Measurements from ENCODE around the gene CTXN3.
A peak's percentile ranks its signal among the peaks of the same experiment; 100 is the strongest.

Gene CTXN3

DNA sequence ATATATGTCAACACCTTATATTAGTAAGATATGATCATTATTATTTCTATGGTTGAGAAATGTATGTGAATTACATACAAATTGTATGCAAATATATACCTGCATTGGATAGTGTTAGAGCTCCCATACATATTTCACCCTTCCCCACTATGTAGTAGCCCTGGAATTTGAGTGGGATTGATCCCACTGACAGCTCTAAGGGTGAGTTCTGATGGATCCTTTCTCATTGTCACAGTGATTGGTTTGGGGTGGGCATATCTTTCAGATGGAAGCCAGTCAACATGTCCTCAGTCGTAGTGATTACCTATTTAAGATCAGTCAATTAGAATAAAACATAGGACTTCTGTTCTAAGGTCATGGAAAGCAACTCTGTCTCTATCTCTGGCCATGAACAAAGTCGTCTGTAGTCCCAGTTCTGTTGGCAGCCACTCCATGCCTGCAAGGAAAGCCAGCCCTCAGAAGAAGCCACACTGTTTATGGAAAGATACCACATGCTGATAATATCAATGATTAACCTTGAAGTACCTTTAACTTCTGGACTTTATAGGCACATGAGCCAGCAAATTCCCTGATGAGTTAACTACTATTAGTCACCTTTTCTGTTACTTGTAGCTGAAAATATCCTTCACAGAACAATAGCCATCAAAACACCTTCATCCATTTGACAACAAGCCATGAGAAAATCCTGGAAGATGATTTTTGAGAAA, 49.2 kb downstream of the CTXN3 start:
- DNase-seq (ENCODE audit: low spot score): peak; percentile 9

DNA sequence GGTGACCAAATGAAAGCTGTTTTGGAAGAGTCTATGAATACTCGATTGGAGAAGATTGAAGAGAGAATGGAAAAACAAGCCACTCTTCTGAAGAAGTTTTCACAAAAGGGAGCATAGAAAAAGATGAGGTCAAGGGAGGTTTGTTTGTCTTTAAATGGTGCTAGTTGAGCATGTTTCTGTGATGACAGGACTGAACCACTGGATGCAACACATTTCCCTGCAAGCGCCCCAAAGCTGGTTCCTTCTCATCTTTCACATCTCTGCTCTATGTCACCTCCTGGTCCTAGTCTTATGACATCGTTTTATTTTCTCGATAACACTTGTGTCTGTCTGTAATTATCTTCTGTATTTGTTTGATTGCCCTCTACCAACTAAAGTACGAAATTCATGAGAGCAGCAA, 50.5 kb downstream of the CTXN3 start:
- DNase-seq (ENCODE audit: low spot score): no peak

DNA sequence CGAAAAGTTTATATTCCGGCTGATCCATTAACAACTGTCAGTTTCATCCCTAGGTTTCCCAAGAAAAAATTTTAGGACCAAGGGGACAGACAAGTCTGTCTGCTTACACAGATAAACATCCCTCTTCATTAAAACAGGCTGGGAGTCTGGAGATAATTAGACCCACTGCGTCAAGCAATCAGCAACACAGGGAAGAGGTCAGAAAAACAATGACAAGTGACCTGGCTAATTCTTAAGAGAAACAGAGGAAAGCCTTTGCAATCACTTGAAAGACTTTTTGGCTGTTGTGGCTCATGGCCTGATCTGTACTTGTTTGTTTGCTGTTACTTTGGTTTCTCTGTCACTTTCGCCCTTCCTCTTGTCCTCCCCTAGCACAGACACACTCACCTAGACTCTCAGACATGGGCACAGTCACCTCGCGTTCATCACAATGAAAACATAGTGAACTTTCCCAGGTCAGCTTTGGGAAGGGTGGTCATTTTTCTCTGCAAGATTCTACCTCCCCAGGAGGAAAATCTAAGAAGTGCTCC, 51.4 kb downstream of the CTXN3 start:
- DNase-seq (ENCODE audit: low spot score): no peak

DNA sequence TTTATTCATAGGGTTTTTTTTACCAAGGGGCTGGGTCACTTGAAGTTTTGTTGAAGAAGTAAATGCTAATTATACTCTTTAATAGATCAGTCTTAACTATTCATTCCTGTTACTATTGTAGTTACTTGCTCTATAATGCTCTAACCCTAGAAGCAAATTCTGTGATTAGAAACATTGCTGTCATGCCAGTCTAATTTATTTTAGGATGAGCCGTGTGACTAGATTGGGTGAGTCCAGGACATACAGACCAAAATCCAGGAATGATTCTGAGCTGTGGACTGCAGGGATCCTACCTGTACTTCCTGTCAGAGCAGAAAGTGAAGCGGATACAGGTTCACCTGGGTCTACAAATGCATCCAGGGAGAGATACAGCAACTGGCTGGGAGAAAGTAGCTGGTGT, 53.6 kb downstream of the CTXN3 start:
- DNase-seq (ENCODE audit: low spot score): no peak

DNA sequence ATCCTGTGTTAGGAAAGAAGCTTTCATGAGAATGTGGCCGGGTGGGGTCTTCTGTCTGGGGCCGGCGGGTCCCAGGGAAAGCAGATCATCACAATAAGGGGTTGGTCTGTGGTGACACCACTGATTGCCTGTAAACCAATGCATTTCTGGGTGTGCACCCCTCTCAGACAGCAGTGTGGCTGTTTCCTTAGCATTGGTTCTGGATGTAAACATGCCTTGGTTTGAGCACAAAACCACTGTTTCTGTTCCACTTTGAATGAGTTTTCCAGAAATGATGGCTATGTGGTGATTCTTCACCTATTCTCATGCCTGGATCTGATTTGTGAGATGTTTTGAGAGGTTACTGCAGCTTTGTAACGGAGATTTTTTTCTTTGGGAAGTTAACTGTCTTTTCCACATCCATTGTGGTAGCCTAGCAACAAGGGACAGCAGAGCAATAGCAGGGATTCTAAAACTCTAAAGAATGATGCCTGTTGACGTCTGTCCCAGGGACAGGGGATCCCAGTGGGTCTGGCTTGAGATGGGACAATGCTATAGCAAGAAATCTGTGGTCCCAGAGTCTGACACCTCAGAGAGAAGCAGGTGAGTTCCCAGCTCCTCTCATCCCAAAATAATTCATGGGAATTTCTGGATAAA, 54.2 kb downstream of the CTXN3 start, which contains the start of gene CCDC192:
Gene CCDC192 (plus strand): TSS at position 466 of the 636 bp plus-strand sequence. CDS start 55 bp downstream, at position 521.
- no peak for DNase-seq (ENCODE audit: low spot score)

DNA sequence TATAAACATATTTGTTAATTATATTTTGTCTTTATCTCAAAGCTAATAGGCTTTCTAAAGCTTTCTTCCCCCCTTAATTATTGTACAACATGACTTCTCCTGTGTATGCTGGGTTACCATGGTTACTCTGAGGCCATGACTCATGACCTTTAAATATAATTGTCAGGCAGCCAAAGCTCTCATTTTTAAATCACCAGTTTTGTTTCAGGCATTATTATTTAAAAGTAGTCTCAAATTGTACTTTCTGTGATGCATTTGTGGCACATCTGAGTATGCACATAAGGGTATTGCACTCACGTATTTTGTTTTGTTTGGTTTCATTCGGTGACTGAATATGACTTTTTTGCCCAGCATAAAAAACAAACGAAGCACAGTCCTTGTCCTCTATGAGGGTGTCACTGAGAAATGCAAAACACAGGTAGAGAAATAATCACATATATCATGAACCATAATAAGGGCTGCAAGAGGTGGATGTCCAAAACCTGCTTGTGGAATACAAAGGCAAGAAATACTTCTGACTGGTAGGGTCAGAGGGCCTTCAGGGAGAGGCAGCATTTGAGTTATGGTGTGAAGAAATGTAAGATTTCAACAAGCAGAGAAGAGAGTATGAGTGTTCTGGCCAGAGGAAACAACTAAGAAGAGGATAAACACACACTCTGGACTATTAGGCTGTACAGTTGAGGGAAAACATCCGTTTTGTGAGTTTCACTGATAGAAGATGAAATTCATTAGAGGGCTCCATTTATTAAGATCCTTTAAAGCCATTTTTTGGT, 56.4 kb downstream of the CTXN3 start:
- peak; percentile 61 for DNase-seq (ENCODE audit: low spot score)

DNA sequence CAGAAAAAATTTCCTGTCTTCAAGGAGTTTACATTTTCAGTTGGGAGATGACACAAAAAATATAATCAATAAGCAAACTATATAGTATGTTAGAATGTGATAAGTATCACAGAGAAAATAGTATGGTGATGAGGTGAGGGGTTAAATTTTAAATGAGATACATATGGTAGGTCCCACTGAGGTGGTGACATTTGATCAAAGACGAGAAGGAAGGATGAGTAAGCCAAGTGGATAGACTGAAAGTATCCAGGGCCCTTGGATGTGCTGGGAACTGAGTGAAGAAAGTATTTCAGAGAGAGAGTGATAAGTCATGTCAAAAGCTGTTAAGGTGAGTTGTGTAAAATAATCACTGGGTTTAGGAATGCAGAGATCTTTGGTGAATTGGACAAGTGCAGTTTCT, 57.8 kb downstream of the CTXN3 start:
- no peak for DNase-seq (ENCODE audit: low spot score)

DNA sequence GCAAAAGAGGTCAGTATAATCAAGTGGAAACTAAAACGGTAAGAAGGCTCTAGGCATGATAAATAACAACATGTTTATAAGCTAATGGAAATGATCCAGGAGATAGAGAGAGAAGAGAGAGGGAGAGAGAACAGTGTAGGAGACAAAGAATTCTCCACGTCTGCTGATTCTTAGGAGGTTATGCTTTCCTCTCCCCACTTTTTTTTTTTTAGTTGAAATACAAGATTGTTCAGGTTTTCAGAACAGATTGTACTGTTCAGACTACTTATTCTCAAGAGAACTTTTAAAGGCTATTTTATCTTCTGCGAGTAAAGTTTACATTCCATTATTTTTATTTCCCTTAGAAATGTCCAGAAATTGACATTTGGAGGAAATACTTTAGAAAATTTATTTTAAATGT, 58.3 kb downstream of the CTXN3 start:
- no peak for DNase-seq (ENCODE audit: low spot score)

Data from GM03348 (cell line).